Mesodermal cell (in vitro differentiated cells): ENCODE results near the gene CEP95.
A peak's percentile ranks its signal among the peaks of the same experiment; 100 is the strongest.

Experiments used
- H3K27ac ChIP-seq: 2 replicates; pipeline ENCODE4 v1.7.0; 2013; ENCODE audit warnings: mild to moderate bottlenecking, low read depth, low read length, moderate library complexity; ENCODE audit not compliant: severe bottlenecking
- H3K36me3 ChIP-seq: 2 replicates; pipeline ENCODE4 v1.7.1; 2013; ENCODE audit warnings: mild to moderate bottlenecking, low read length, moderate library complexity; ENCODE audit not compliant: control insufficient read depth, insufficient read depth
- H3K4me1 ChIP-seq: one replicate; pipeline ENCODE4 v1.7.1; 2013; ENCODE audit warnings: mild to moderate bottlenecking, low read length; ENCODE audit not compliant: insufficient read depth, control insufficient read depth, poor library complexity, severe bottlenecking
- H3K4me3 ChIP-seq: 2 replicates; pipeline ENCODE4 v1.7.0; 2013; ENCODE audit warnings: low read length, control low read depth, mild to moderate bottlenecking; ENCODE audit not compliant: insufficient read depth, poor library complexity, severe bottlenecking; ENCODE audit errors: extremely low read depth
- H3K9me3 ChIP-seq: 2 replicates; pipeline ENCODE4 v1.7.1; 2013; ENCODE audit warnings: mild to moderate bottlenecking, low read length, moderate library complexity; ENCODE audit not compliant: control insufficient read depth
- WGBS, 2 experiments: methylation state at CpG; one replicate each; pipeline ENCODE4 v1.1.5; 2013; ENCODE audit warnings: missing lambda C conversion rate in 2 of 2; ENCODE audit not compliant: insufficient coverage in 2 of 2; 5-methylcytosine and 5-hydroxymethylcytosine counted together

Gene CEP95

DNA sequence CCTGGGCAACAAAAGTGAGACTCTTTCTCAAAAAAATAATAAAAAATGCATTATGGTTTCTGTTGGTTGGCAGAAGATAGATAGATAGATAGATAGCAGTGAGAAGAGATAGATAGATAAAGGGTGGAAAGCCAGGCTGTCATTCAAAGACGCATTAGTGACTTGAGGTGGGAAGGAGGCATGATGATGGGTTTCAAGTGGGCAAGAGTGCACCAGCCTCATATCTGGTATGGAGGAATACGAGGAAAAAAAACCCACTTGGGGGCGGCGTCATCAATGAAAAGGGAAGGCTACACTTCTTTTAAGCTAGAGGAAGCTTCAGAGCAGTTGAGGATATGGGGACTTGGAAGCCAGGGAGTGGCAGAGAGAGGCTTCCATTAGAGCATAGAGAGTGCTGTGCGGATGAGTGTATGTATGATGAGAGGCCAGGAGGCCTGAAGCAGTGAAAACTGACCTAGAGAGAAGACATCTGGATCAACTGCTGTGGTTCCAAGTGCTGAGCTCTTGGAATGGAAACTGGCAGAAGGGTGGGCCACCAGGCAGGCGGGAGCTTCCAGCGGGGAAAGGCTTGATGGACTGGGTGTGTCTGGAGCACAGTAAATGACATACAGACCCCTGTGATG lies 31.8 kb downstream of the CEP95 start:
- Histone ChIP-seq H3K4me1 (no peaks in the 10 kb centered on the region), H3K4me3 (no peak overlapping the region), H3K36me3 (peaks cover 82% of the 10 kb centered on the region), H3K27ac (peak overlapping the region; percentile 24), H3K9me3 (no peaks in the 10 kb centered on the region)
- 93 to 97% methylated on average over 7 of the region's 7 CpGs for WGBS, 2 experiments

DNA sequence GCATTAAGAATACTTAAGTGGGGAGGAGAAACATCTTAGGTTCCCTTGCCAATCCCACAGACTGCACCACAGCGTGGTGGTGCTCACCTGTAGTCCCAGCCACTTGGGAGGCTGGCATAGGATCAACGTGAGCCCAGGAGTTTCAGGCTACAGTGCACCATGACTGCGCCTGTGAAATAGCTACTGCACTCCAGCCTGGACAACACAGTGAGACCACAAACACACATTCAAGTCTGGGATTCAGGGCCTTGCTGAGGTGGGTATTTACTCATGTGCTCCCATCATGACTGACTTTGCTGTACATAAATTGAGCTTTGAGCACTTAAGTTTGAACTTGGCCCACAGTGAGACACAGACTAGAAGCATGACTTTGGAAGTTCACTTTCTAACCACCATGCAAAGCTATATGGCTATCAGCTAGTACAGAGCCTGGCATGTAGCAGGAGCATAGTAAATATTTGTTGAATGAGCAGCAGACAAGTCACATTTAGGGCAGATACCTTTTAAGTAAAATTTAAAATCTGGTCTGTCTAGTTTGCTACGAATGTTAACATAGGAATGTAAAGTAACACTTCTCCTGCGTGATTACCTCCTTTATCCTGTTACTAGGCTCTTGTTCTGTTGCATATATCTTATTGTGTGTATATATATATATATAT lies 33.5 kb downstream of the CEP95 start:
- peaks cover 85% of the 10 kb centered on the region for H3K36me3 ChIP-seq
- H3K4me1 ChIP-seq, result no peaks in the 10 kb centered on the region
- H3K9me3 ChIP-seq, result no peaks in the 10 kb centered on the region
- 96% methylated on average over 4 of the region's 5 CpGs; no CpG with 5 or more reads in 1 of the 2 experiments for WGBS, 2 experiments
- no peak overlapping the region for H3K4me3 ChIP-seq
- H3K27ac ChIP-seq, result no peak overlapping the region

DNA sequence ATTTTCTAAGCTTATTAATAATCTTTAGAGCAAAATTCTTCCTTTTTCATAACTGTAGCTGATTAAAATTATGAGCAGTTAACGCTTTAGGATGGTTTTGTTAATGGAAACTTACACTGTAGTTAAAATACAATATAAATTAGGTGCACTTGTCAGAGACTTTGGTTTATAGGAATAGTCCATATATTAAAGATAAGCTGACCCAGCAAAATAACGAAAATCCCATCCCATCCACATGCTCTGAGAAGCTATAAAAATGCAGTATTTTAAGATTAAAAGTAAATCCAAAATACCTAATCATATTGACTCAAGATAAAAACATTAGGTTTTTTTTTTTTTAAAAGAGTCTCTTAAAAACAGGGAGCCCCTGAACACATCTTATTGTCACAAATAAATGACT lies 38.0 kb downstream of the CEP95 start:
- no peak overlapping the region for H3K4me3 ChIP-seq
- WGBS, 2 experiments, result no CpG with 5 or more reads among the region's 2 CpGs
- peak overlapping the region; percentile 3 for H3K27ac ChIP-seq
- H3K4me1 ChIP-seq, result no peaks in the 10 kb centered on the region
- H3K36me3 ChIP-seq, result peaks cover 91% of the 10 kb centered on the region
- H3K9me3 ChIP-seq, result no peaks in the 10 kb centered on the region

DNA sequence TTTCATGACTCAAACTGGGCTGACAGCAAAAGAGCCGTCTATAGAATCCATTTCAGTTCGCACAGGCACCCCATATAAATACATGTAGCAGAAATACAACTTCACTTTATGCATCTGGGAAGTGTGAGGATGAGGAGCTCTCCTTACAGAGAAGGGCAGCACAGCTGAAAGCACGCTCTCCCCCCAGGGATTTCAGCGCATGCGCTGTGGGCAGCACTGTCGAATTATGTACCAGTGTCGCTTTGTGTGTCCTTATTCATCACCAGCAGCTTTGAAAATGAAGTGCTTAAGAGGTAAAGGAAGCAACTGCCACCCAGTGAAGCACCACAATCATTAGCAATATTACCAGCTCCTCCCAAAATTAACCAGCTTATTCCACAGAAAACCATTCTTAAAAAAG lies 39.9 kb downstream of the CEP95 start:
- H3K4me3 ChIP-seq, result no peak overlapping the region
- WGBS, 2 experiments, result 100% methylated on average over 1 to 5 of the region's 7 CpGs
- H3K4me1 ChIP-seq, result no peaks in the 10 kb centered on the region
- peaks cover 92% of the 10 kb centered on the region for H3K36me3 ChIP-seq
- peak overlapping the region; percentile 11 for H3K27ac ChIP-seq
- no peaks in the 10 kb centered on the region for H3K9me3 ChIP-seq

DNA sequence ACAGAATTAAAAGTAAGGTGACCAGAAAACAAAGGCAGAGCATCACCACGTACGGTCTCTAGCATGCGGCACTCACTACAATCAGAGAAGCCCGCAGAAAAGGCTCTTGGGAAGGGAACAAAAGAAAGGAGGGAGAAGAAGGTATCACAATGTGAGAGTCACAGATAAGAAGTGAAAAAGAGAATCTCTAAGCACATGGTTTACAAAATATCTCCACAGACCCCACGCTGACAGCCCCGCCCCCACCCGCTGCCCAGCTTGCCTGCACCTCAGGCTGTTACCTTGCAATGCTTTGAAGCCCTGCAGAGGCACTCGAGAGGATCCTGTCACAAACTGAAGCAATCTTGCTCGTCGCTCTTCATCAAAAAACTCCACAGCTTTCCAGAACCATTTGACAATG lies 40.5 kb downstream of the CEP95 start:
- 60 to 70% methylated on average over 9 to 10 of the region's 10 CpGs for WGBS, 2 experiments
- Histone ChIP-seq H3K27ac (peak overlapping the region; percentile 11), H3K36me3 (peaks cover 91% of the 10 kb centered on the region), H3K9me3 (no peaks in the 10 kb centered on the region), H3K4me1 (no peaks in the 10 kb centered on the region), H3K4me3 (no peak overlapping the region)

DNA sequence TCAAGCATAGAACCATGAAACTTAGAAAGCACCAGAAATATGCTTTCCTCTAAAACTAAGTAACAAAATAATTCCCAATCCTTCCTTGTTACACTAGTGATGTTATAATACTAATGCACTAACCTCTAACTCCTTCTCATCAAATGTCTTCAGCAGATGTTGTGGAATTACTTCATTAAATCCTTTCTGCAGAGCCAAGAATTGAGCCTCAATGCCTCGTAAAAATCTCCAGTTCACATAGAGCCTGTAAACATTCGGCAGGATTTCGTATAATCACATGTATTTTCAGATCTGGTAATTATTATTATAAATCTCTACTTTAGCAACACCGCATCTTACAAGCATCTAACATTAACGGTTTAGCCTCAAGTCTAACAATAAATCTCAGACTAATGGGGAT lies 44.7 kb downstream of the CEP95 start:
- Histone ChIP-seq H3K36me3 (peaks cover 97% of the 10 kb centered on the region), H3K4me3 (no peak overlapping the region), H3K27ac (no peak overlapping the region), H3K9me3 (no peaks in the 10 kb centered on the region), H3K4me1 (no peaks in the 10 kb centered on the region)
- WGBS, 2 experiments, result 100% methylated on average over 1 of the region's 5 CpGs; no CpG with 5 or more reads in 1 of the 2 experiments

DNA sequence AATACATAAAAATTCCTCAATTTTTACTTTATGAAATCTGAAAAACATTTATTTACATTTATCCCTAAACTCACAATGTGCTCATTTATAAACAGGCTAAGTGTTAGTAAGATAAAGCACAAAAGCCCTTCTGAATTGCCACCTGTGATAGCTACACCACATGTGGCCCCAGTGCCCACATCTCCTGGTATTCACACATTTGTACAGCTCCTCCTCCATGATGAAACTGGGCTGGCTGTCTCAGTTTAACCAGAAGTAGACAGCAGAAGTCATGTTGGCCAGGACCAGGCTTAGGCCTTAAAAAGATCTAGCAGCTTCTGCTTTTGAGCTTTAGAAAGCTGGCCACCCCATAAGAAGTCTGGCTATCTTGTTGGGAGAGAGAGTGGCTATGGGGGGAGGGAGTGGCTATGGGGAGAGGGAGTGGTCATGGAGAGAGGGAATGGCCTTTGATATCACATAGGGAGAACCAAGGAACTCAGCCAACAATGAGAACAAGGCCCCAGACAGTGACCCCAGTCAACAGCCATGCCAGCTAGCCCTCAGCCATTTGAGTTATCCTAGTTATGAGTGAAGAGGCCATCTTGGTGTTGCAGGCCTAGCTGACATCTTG lies 47.4 kb downstream of the CEP95 start:
- Histone ChIP-seq H3K36me3 (peaks cover 92% of the 10 kb centered on the region), H3K9me3 (no peaks in the 10 kb centered on the region), H3K4me3 (no peak overlapping the region), H3K4me1 (no peaks in the 10 kb centered on the region), H3K27ac (no peak overlapping the region)

DNA sequence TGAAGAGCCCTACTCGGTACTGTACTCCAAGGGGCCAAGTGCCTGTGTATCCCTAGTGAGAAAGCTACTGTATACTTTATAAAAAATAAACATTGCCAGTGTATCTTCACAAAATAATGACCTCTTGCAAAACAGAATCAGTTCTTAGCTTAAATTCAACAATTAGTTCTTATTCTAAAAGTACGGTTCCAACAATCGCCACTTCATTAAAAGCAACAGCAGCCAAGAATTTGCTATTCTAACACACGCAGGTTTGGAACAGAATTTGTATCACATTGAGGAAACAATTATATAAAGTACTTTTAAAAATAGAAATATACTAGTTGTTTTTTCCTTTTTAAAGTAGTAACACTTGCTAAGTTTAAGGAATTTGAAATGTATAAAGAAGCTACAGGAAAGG lies 48.5 kb downstream of the CEP95 start:
- H3K4me3 ChIP-seq, result no peak overlapping the region
- H3K27ac ChIP-seq, result no peak overlapping the region
- WGBS, 2 experiments, result 83 to 100% methylated on average over 2 of the region's 4 CpGs
- no peaks in the 10 kb centered on the region for H3K4me1 ChIP-seq
- no peaks in the 10 kb centered on the region for H3K9me3 ChIP-seq
- H3K36me3 ChIP-seq, result peaks cover 91% of the 10 kb centered on the region

DNA sequence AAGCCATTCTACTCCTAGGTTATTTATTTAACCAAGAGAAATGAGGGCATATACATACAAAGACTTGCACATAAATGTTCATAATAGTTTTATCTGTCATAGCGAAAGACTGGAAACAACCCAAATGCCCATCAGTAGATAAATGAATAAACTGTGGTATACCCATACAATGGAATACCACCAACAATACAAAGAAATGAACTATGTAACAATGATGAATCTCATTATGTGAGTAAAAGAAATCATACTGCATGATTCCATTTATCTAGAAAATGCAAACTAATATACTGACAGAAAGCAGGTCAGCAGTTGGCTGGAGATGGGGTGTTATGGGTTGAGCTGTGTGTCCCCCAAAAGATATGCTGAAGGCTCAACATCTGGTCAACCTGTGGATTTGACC lies 57.3 kb downstream of the CEP95 start:
- Histone ChIP-seq H3K4me1 (no peaks in the 10 kb centered on the region), H3K9me3 (no peaks in the 10 kb centered on the region), H3K36me3 (peaks cover 75% of the 10 kb centered on the region), H3K27ac (no peak overlapping the region), H3K4me3 (no peak overlapping the region)
- WGBS, 2 experiments, result no CpG with 5 or more reads among the region's 1 CpG

DNA sequence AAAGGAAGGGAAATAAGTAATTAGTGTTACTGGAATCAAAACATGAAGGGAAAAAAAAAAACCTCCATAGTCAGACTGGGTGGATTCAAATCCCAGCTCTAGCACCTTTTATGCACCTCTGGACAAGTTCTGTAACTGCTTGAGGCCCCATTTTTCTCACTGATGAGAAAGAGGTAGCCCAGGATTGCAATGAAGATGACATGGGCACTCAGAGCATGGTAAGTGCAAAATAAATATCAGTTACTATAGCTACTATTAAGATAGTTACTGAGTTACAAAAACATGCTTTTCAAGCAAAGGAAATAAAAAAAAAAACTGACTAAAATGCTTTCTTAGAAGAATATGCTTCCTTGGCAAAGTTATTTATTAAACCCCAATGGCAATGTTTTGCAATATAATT lies 58.8 kb downstream of the CEP95 start:
- H3K9me3 ChIP-seq, result no peaks in the 10 kb centered on the region
- H3K36me3 ChIP-seq, result peaks cover 76% of the 10 kb centered on the region
- H3K4me1 ChIP-seq, result no peaks in the 10 kb centered on the region
- no peak overlapping the region for H3K4me3 ChIP-seq
- H3K27ac ChIP-seq, result no peak overlapping the region

DNA sequence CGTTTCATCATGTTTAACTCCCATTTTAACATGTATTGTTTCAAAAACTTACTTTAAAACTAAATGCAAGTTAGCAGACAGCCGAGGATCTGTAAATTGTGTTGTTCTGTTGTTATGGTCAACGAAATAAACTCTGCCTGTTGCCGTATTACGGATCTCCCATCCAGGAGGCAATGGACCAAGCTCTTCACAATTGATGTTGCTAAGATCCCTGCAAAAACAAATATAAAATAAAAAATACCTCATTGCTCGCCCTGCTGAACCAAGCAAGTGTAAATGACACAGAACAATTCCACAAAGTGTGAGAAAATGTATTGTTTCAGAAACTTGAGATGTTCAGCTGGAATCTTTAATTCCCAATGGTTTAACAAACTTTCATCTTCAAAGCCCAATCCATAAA lies 65.0 kb downstream of the CEP95 start:
- peaks cover 76% of the 10 kb centered on the region for H3K36me3 ChIP-seq
- no peak overlapping the region for H3K4me3 ChIP-seq
- no peak overlapping the region for H3K27ac ChIP-seq
- H3K4me1 ChIP-seq, result peaks cover 7% of the 10 kb centered on the region
- no peaks in the 10 kb centered on the region for H3K9me3 ChIP-seq
- 89 to 94% methylated on average over 3 to 5 of the region's 6 CpGs for WGBS, 2 experiments
